ENCODE results near the gene ASRGL1. TPM values are rescaled to one million over a fixed set of nuclear protein-coding genes. Genes with fewer than 3 reads are reported as not detected.

The ASRGL1 gene
- total RNA-seq, 1 experiment from 2014 or later: 31.1 TPM

GRCh38 chr11:62345861-62346260 lies 8.6 kb downstream of the ASRGL1 start:
- no peak overlapping the region for H2AK5ac ChIP-seq (ENCODE audit: insufficient read length, low read length)
- no peak overlapping the region for H3K23ac ChIP-seq (ENCODE audit: insufficient read length, low read depth, low read length)
- no peak overlapping the region for H3K4me3 Mint-ChIP-seq
- H4K8ac ChIP-seq (replicated peaks; ENCODE audit: insufficient read length, low read depth, low read length): no peak overlapping the region
- H3K14ac ChIP-seq (ENCODE audit: insufficient read depth, low read length): no peak overlapping the region
- H3K23me2 ChIP-seq (ENCODE audit: insufficient read length, low read depth, low read length, poor library complexity, severe bottlenecking): no peaks in the 10 kb centered on the region
- H3K9me3 Mint-ChIP-seq: no peaks in the 10 kb centered on the region
- H2BK12ac ChIP-seq (ENCODE audit: insufficient read length, low read depth, low read length): no peak overlapping the region
- no peak for DNase-seq
- no peak overlapping the region for H4K91ac ChIP-seq (ENCODE audit: insufficient read length, low read depth, low read length)
- H3T11ph ChIP-seq (ENCODE audit: low read length): no peak overlapping the region
- H3K36me3 Mint-ChIP-seq (ENCODE audit: insufficient read depth in 1 of 3, low read depth in 3 of 3): peaks cover 4 to 25% (median 14%) of the 10 kb centered on the region in 3 experiments
- H3K27me3 Mint-ChIP-seq (ENCODE audit: low read depth): no peaks in the 10 kb centered on the region
- no peak overlapping the region for H3K18ac ChIP-seq (ENCODE audit: insufficient read length, low read depth, low read length)
- H3K27ac ChIP-seq (ENCODE audit: insufficient read length, low read depth, low read length): no peak overlapping the region
- H3K56ac ChIP-seq (ENCODE audit: insufficient read length, low read depth, low read length): no peak overlapping the region
- no peak for TF ChIP-seq CTCF (conservative IDR thresholded peaks at IDR 0.05)
- H3K27me3 ChIP-seq (ENCODE audit: insufficient read depth, low read length): no peaks in the 10 kb centered on the region
- peaks cover 12% of the 10 kb centered on the region in 2 experiments for H3K4me1 Mint-ChIP-seq
- H4K20me1 ChIP-seq (ENCODE audit: control insufficient read depth, insufficient read depth, insufficient read length): no peaks in the 10 kb centered on the region
- H2BK15ac ChIP-seq (ENCODE audit: low read depth, low read length): no peak overlapping the region
- H2AFZ ChIP-seq (ENCODE audit: low read length): no peak overlapping the region
- no peak overlapping the region for H3K4me2 ChIP-seq (ENCODE audit: insufficient read depth, insufficient read length, low read length)
- H2BK120ac ChIP-seq (ENCODE audit: low read depth, low read length, poor library complexity, severe bottlenecking): no peak overlapping the region
- H3K9ac ChIP-seq (ENCODE audit: extremely low read depth, insufficient read length, low read length): no peak overlapping the region
- H3K9me3 ChIP-seq (ENCODE audit: control insufficient read depth, low read depth, low read length): no peaks in the 10 kb centered on the region
- peaks cover 4% of the 10 kb centered on the region; the same call in 1 of the 2 replicates for H3K4me1 ChIP-seq (ENCODE audit: insufficient read depth, low read length)
- no peak overlapping the region for H2BK20ac ChIP-seq (ENCODE audit: low read depth, low read length, poor library complexity, severe bottlenecking)
- WGBS (ENCODE audit: extremely low coverage, insufficient read length, low lambda C conversion rate): no CpG with 5 or more reads among the region's 6 CpGs
- H3K27ac Mint-ChIP-seq: no peak overlapping the region
- H2BK5ac ChIP-seq (ENCODE audit: insufficient read length, low read length): no peak overlapping the region
- H3K79me2 ChIP-seq (ENCODE audit: insufficient read depth, low read length): no peaks in the 10 kb centered on the region
- no peak overlapping the region for H4K5ac ChIP-seq (ENCODE audit: insufficient read length, low read depth, low read length)
- no peaks in the 10 kb centered on the region for H3K79me1 ChIP-seq (ENCODE audit: insufficient read depth, low read depth, low read length, poor library complexity, severe bottlenecking)
- no peak overlapping the region for H3K4ac ChIP-seq (ENCODE audit: low read depth, low read length)
